A549 (cell line): ENCODE measurements around the gene PHF10. TPM values are rescaled to one million over a fixed set of nuclear protein-coding genes. Genes with fewer than 3 reads are reported as not detected.

Source experiments
- CBX2 ChIP-seq: fragments of 200-600 bp; sonication (generic); IDR thresholded peaks from 2 replicates; pipeline ENCODE4 v1.6.1; 2016; ENCODE audit warnings: low read depth, mild to moderate bottlenecking, borderline replicate concordance
- CHD2 ChIP-seq: fragments of 150-350 bp; IDR thresholded peaks from 2 replicates; pipeline ENCODE4 v1.6.1; 2014; ENCODE audit warnings: low read length; ENCODE audit not compliant: partially characterized antibody
- EP300 ChIP-seq, 2 experiments: fragments of >200 bp; sonication (Bioruptor Twin); formaldehyde crosslinking; IDR thresholded peaks; 2 replicates in 1 of 2; 3 replicates in 1 of 2; pipeline ENCODE4 v1.6.1; 2016 to 2017
- ESRRA ChIP-seq: fragments of 150-350 bp; IDR thresholded peaks from 2 replicates; pipeline ENCODE4 v1.6.1; 2014; ENCODE audit warnings: mild to moderate bottlenecking, low read length, borderline replicate concordance
- FOSB ChIP-seq: fragments of 250-450 bp; sonication (Bioruptor Pico); IDR thresholded peaks from 2 replicates; pipeline ENCODE4 v1.5.0; 2020; ENCODE audit warnings: mild to moderate bottlenecking, moderate library complexity
- FOSL2 ChIP-seq, 2 experiments: fragments of 450-650 bp in 1 of 2; fragments of >200 bp in 1 of 2; sonication (Bioruptor Twin) in 1 of 2; formaldehyde crosslinking; IDR thresholded peaks; 2 replicates each; pipeline versions ENCODE4 v1.5.0 to v1.6.1; 2016 to 2020; ENCODE audit warnings: mild to moderate bottlenecking in 1 of 2, moderate library complexity in 1 of 2
- HMGXB4 ChIP-seq: fragments of 250-450 bp; sonication (Bioruptor Pico); IDR thresholded peaks from 2 replicates; pipeline ENCODE4 v1.5.0; 2021; ENCODE audit warnings: mild to moderate bottlenecking, moderate library complexity, borderline replicate concordance
- HOXB5 ChIP-seq: fragments of 250-450 bp; sonication (Bioruptor Pico); IDR thresholded peaks from 2 replicates; pipeline ENCODE4 v1.5.0; 2020; ENCODE audit warnings: mild to moderate bottlenecking, moderate library complexity
- JUN ChIP-seq, 2 experiments: fragments of >200 bp; sonication (Bioruptor Twin); formaldehyde crosslinking; IDR thresholded peaks; 2 replicates in 1 of 2; 3 replicates in 1 of 2; pipeline ENCODE4 v1.6.1; 2016 to 2017
- JUNB ChIP-seq: fragments of >200 bp; sonication (Bioruptor Twin); formaldehyde crosslinking; IDR thresholded peaks from 2 replicates; pipeline ENCODE4 v1.6.1; 2016
- KDM5A ChIP-seq: fragments of 200-600 bp; sonication (generic); IDR thresholded peaks from 2 replicates; pipeline ENCODE4 v1.6.1; 2016; ENCODE audit warnings: antibody characterized with exemption, mild to moderate bottlenecking
- MAFK ChIP-seq: fragments of 450-650 bp; IDR thresholded peaks from 2 replicates; pipeline ENCODE4 v1.6.1; 2014; ENCODE audit not compliant: partially characterized antibody
- MAZ ChIP-seq: fragments of 150-350 bp; IDR thresholded peaks from 2 replicates; pipeline ENCODE4 v1.6.1; 2014; ENCODE audit warnings: antibody characterized with exemption, low read depth, low read length, borderline replicate concordance
- RAD21 ChIP-seq, 2 experiments: fragments of >200 bp in 1 of 2; sonication (Bioruptor Twin) in 1 of 2; formaldehyde crosslinking in 1 of 2; IDR thresholded peaks in 1 of 2; conservative IDR thresholded peaks in 1 of 2; 2 replicates in 1 of 2; 3 replicates in 1 of 2; pipeline ENCODE4 v1.6.1; 2012 to 2018; ENCODE audit warnings: inconsistent platforms in 1 of 2
- RCOR1 ChIP-seq: fragments of 150-350 bp; IDR thresholded peaks from 2 replicates; pipeline ENCODE4 v1.6.1; 2014; ENCODE audit warnings: antibody characterized with exemption, low read length, low read depth
- RFX5 ChIP-seq: fragments of 450-650 bp; IDR thresholded peaks from 2 replicates; pipeline ENCODE4 v1.7.1; 2014; ENCODE audit warnings: antibody characterized with exemption, mild to moderate bottlenecking, moderate library complexity
- RNF2 ChIP-seq: fragments of 200-600 bp; sonication (generic); IDR thresholded peaks from 2 replicates; pipeline ENCODE4 v1.6.1; 2016; ENCODE audit warnings: low read depth, mild to moderate bottlenecking, antibody characterized with exemption, moderate library complexity, borderline replicate concordance
- SREBF2 ChIP-seq: fragments of 450-650 bp; IDR thresholded peaks from 2 replicates; pipeline ENCODE4 v1.6.1; 2014; ENCODE audit warnings: mild to moderate bottlenecking, moderate library complexity
- TFCP2L1 ChIP-seq: fragments of 250-450 bp; sonication (Bioruptor Pico); IDR thresholded peaks from 2 replicates; pipeline ENCODE4 v1.5.0; 2021; ENCODE audit warnings: mild to moderate bottlenecking
- ZFP36 ChIP-seq: fragments of 450-650 bp; IDR thresholded peaks from 2 replicates; pipeline ENCODE4 v1.6.1; 2014; ENCODE audit warnings: borderline replicate concordance; ENCODE audit not compliant: partially characterized antibody
- ZNF302 ChIP-seq: fragments of 250-450 bp; sonication (Bioruptor Pico); IDR thresholded peaks from 2 replicates; pipeline ENCODE4 v1.9.0; 2021; ENCODE audit warnings: inconsistent platforms, mild to moderate bottlenecking, moderate library complexity
- ZSCAN20 ChIP-seq: fragments of 250-450 bp; sonication (Bioruptor Pico); IDR thresholded peaks from 2 replicates; pipeline ENCODE4 v1.8.0; 2022; ENCODE audit warnings: mild to moderate bottlenecking, moderate library complexity
- polyA plus RNA-seq, 4 experiments: library from polyadenylated mRNA; depleted of rRNA in 3 of 4; stranded (reverse); fragments of >200 nt; fragmentation: RNase III in 1 of 4; extraction: RNeasy Plus Mini Kit Qiagen cat#74134 plus additional on column Dnase treatment in 1 of 4; gene quantifications; 2 replicates in 3 of 4; 3 replicates in 1 of 4; pipeline ENCODE4 v1.2.3, GENCODE V29; 2011 to 2017
- TF ChIP-seq, protein P1 (sequence below): IDR thresholded peaks from 2 replicates; pipeline ENCODE4 v1.6.1; 2012
- TF ChIP-seq, protein P2 (sequence below): fragments of >200 bp; sonication (Bioruptor Twin); formaldehyde crosslinking; IDR thresholded peaks from 3 replicates; pipeline ENCODE4 v1.5.1; 2016
- TF ChIP-seq, protein P3 (sequence below): fragments of 150-350 bp; IDR thresholded peaks from 2 replicates; pipeline ENCODE4 v1.6.1; 2014; ENCODE audit warnings: low read depth, mild to moderate bottlenecking, low read length
- TF ChIP-seq, protein P4 (sequence below): fragments of >200 bp; sonication (Bioruptor Twin); formaldehyde crosslinking; IDR thresholded peaks from 3 replicates; pipeline ENCODE4 v1.6.1; 2016
- TF ChIP-seq, protein P5 (sequence below): IDR thresholded peaks from 2 replicates; pipeline ENCODE4 v1.6.1; 2012

The PHF10 gene
- polyA plus RNA-seq, 2 of the 4 experiments (the other 2 are of a cell fraction), result 21.9 to 29.6 TPM

- TF ChIP-seq CBX2 (no peak), TFCP2L1 (CRISPR knock-in tag) (no peak), EP300 (IDR thresholded peaks at IDR 0.05) (no peak), ESRRA (no peak), CHD2 (peak; percentile 70), FOSL2 (IDR thresholded peaks at IDR 0.05) (no peak), FOSL2 (CRISPR knock-in tag; IDR thresholded peaks at IDR 0.05) (no peak; the same call in 1 of the 2 replicates), RNF2 (no peak), ZFP36 (no peak), MAFK (no peak), RAD21 (conservative IDR thresholded peaks at IDR 0.05 in 1 of 2, IDR thresholded peaks at IDR 0.05 in 1 of 2) (peak in 1 of 2 experiments; percentile 18; a peak in 1 of 5 replicates), SREBF2 (no peak), HMGXB4 (CRISPR knock-in tag) (peak; percentile 34; the same call in 1 of the 2 replicates), ZNF302 (CRISPR knock-in tag) (no peak), KDM5A (peak; percentile 69), RCOR1 (no peak), JUNB (no peak), ZSCAN20 (CRISPR knock-in tag) (no peak), MAZ (0 out of 2 replicates have a peak, but pooled peaks have one; percentile 29), RFX5 (peak; percentile 13; the same call in 1 of the 2 replicates), HOXB5 (no peak), FOSB (CRISPR knock-in tag) (no peak), JUN (IDR thresholded peaks at IDR 0.05) (peak; percentile 71 to 91)
- TF ChIP-seq, protein P1, sequence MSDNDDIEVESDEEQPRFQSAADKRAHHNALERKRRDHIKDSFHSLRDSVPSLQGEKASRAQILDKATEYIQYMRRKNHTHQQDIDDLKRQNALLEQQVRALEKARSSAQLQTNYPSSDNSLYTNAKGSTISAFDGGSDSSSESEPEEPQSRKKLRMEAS, result peak; percentile 86
- TF ChIP-seq, protein P2, sequence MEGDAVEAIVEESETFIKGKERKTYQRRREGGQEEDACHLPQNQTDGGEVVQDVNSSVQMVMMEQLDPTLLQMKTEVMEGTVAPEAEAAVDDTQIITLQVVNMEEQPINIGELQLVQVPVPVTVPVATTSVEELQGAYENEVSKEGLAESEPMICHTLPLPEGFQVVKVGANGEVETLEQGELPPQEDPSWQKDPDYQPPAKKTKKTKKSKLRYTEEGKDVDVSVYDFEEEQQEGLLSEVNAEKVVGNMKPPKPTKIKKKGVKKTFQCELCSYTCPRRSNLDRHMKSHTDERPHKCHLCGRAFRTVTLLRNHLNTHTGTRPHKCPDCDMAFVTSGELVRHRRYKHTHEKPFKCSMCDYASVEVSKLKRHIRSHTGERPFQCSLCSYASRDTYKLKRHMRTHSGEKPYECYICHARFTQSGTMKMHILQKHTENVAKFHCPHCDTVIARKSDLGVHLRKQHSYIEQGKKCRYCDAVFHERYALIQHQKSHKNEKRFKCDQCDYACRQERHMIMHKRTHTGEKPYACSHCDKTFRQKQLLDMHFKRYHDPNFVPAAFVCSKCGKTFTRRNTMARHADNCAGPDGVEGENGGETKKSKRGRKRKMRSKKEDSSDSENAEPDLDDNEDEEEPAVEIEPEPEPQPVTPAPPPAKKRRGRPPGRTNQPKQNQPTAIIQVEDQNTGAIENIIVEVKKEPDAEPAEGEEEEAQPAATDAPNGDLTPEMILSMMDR, result no peak
- TF ChIP-seq, protein P3, sequence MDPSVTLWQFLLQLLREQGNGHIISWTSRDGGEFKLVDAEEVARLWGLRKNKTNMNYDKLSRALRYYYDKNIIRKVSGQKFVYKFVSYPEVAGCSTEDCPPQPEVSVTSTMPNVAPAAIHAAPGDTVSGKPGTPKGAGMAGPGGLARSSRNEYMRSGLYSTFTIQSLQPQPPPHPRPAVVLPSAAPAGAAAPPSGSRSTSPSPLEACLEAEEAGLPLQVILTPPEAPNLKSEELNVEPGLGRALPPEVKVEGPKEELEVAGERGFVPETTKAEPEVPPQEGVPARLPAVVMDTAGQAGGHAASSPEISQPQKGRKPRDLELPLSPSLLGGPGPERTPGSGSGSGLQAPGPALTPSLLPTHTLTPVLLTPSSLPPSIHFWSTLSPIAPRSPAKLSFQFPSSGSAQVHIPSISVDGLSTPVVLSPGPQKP, result peak; percentile 73; the same call in 1 of the 2 replicates
- TF ChIP-seq, protein P4, sequence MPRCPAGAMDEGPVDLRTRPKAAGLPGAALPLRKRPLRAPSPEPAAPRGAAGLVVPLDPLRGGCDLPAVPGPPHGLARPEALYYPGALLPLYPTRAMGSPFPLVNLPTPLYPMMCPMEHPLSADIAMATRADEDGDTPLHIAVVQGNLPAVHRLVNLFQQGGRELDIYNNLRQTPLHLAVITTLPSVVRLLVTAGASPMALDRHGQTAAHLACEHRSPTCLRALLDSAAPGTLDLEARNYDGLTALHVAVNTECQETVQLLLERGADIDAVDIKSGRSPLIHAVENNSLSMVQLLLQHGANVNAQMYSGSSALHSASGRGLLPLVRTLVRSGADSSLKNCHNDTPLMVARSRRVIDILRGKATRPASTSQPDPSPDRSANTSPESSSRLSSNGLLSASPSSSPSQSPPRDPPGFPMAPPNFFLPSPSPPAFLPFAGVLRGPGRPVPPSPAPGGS, result peak; percentile 79
- TF ChIP-seq, protein P5, sequence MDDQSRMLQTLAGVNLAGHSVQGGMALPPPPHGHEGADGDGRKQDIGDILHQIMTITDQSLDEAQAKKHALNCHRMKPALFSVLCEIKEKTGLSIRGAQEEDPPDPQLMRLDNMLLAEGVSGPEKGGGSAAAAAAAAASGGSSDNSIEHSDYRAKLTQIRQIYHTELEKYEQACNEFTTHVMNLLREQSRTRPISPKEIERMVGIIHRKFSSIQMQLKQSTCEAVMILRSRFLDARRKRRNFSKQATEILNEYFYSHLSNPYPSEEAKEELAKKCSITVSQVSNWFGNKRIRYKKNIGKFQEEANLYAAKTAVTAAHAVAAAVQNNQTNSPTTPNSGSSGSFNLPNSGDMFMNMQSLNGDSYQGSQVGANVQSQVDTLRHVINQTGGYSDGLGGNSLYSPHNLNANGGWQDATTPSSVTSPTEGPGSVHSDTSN, result no peak
Observed at GRCh38 chr6:169751242-169752073, 27.2 kb upstream of the PHF10 start, which contains the start of the genes DYNLT2 and ERMARD (continued).
